Endothelial cell of umbilical vein (primary cell): Measurements from ENCODE around the gene ABHD14A. TPM values are rescaled to one million over a fixed set of nuclear protein-coding genes. Genes with fewer than 3 reads are reported as not detected.

Experiments used
- BruUV-seq: library from RNA; stranded (reverse); fragments of 400-500 nt; replicated peaks from 2 replicates; lab custom pipeline; 2021; lab: Mats Ljungman, UMichigan
- CTCF ChIA-PET: fragments of 300-600, 350-600 bp; sonication (Branson Sonifier 250); formaldehyde crosslinking; loops from one replicate; lab custom pipeline; 2021; ENCODE audit warnings: antibody characterized with exemption, inconsistent platforms; lab: Charles Lee
- POLR2A ChIA-PET: fragments of 300-600, 350-600 bp; sonication (Branson Sonifier 250); formaldehyde crosslinking; loops from one replicate; lab custom pipeline; 2021; ENCODE audit warnings: antibody characterized with exemption, inconsistent platforms; lab: Charles Lee
- DNase-seq: peaks from one replicate; pipeline ENCODE4 v3.0.0-alpha.2; 2011; ENCODE audit warnings: low read depth, low spot score
- FAIRE-seq: peaks from 2 replicates; lab custom pipeline; 2011; peaks lifted over from hg19 to GRCh38; lab: Jason Lieb, UNC
- H2AFZ ChIP-seq: 2 replicates; pipeline ENCODE4 v1.6.0; 2012; ENCODE audit warnings: low read depth, low read length, control low read depth, inconsistent platforms
- H3K27ac ChIP-seq: 2 replicates; pipeline ENCODE4 v1.5.1; 2011; ENCODE audit warnings: low read depth, mild to moderate bottlenecking, control low read depth, low read length, moderate library complexity; ENCODE audit not compliant: insufficient read depth
- H3K27me3 ChIP-seq, 2 experiments: 2 replicates each; pipeline versions ENCODE4 v1.6.0 to v1.6.1; 2011; ENCODE audit warnings: low read length in 2 of 2, mixed read lengths in 1 of 2; ENCODE audit not compliant: control insufficient read depth in 2 of 2, insufficient read depth in 2 of 2
- H3K36me3 ChIP-seq, 2 experiments: 2 replicates in 1 of 2; 3 replicates in 1 of 2; pipeline ENCODE4 v1.5.1; 2011; ENCODE audit warnings: low read length in 2 of 2, mild to moderate bottlenecking in 1 of 2, moderate library complexity in 1 of 2; ENCODE audit not compliant: control insufficient read depth in 2 of 2, insufficient read depth in 2 of 2; ENCODE audit errors: extremely low read depth in 1 of 2
- H3K4me1 ChIP-seq: 3 replicates; pipeline ENCODE4 v1.5.1; 2011; ENCODE audit warnings: mild to moderate bottlenecking, low read length; ENCODE audit not compliant: control insufficient read depth, insufficient read depth; ENCODE audit errors: extremely low read depth
- H3K4me2 ChIP-seq: 2 replicates; pipeline ENCODE4 v1.6.1; 2011; ENCODE audit warnings: low read length, control low read depth, mixed read lengths; ENCODE audit not compliant: insufficient read depth
- H3K4me3 ChIP-seq, 3 experiments: fragments of 200-600 bp in 1 of 3; sonication (generic), shearing (Covaris generic) in 1 of 3; replicated peaks in 1 of 3; 2 replicates each; pipeline ENCODE4 v1.5.1; 2011 to 2016; ENCODE audit warnings: control low read depth in 3 of 3, low read length in 3 of 3, mild to moderate bottlenecking in 2 of 3, inconsistent platforms in 1 of 3, low read depth in 1 of 3, moderate library complexity in 1 of 3; ENCODE audit not compliant: insufficient read depth in 1 of 3
- H3K79me2 ChIP-seq: 2 replicates; pipeline ENCODE4 v1.6.0; 2012; ENCODE audit warnings: low read length, inconsistent platforms; ENCODE audit not compliant: control insufficient read depth, insufficient read depth
- H3K9ac ChIP-seq: replicated peaks from 2 replicates; pipeline ENCODE3; 2011; ENCODE audit warnings: low read length, control low read depth; ENCODE audit not compliant: insufficient read depth; ENCODE audit errors: extremely low read depth
- H3K9me1 ChIP-seq: replicated peaks from 3 replicates; pipeline ENCODE4 v1.6.0; 2011; ENCODE audit warnings: mild to moderate bottlenecking, low read length; ENCODE audit not compliant: control insufficient read depth, insufficient read depth; ENCODE audit errors: extremely low read depth
- H3K9me3 ChIP-seq: replicated peaks from 2 replicates; pipeline ENCODE4 v1.5.1; 2012; ENCODE audit warnings: low read length, inconsistent platforms; ENCODE audit not compliant: control insufficient read depth, insufficient read depth
- H4K20me1 ChIP-seq: replicated peaks from 2 replicates; pipeline ENCODE3; 2011; ENCODE audit warnings: mild to moderate bottlenecking, low read length; ENCODE audit not compliant: control insufficient read depth, insufficient read depth; ENCODE audit errors: extremely low read depth
- CTCF ChIP-seq, 2 donors: IDR thresholded peaks; 1 replicate in 1 of 2; 2 replicates in 1 of 2; pipeline ENCODE4 v1.5.1; 2011; ENCODE audit warnings: low read length in 2 of 2, mild to moderate bottlenecking in 2 of 2, moderate library complexity in 2 of 2, control low read depth in 1 of 2, inconsistent platforms in 1 of 2, low read depth in 1 of 2; ENCODE audit not compliant: insufficient read depth in 1 of 2; ENCODE audit errors: extremely low read depth in 1 of 2
- EZH2 ChIP-seq: IDR thresholded peaks from 2 replicates; pipeline ENCODE4 v1.6.1; 2012; ENCODE audit warnings: borderline replicate concordance, low read depth, mild to moderate bottlenecking, moderate library complexity, low read length, inconsistent platforms; ENCODE audit not compliant: severe bottlenecking
- FOS ChIP-seq: IDR thresholded peaks from 2 replicates; pipeline ENCODE4 v1.6.1; 2011; ENCODE audit warnings: mild to moderate bottlenecking, low read length, moderate library complexity, borderline replicate concordance; ENCODE audit not compliant: insufficient read depth
- GATA2 ChIP-seq: IDR thresholded peaks from 2 replicates; pipeline ENCODE4 v1.7.0; 2011; ENCODE audit warnings: low read depth, mild to moderate bottlenecking, moderate library complexity, mixed read lengths, low read length; ENCODE audit not compliant: insufficient read length, insufficient read depth
- JUN ChIP-seq: IDR thresholded peaks from 2 replicates; pipeline ENCODE4 v1.6.1; 2011; ENCODE audit warnings: borderline replicate concordance, low read depth; ENCODE audit not compliant: insufficient read length, insufficient read depth
- MAX ChIP-seq: IDR thresholded peaks from 2 replicates; pipeline ENCODE4 v1.6.1; 2011; ENCODE audit not compliant: insufficient read depth, insufficient read length
- MYC ChIP-seq: IDR thresholded peaks from one replicate; pipeline ENCODE4 v1.6.1; 2011; ENCODE audit warnings: mild to moderate bottlenecking, low read depth, low read length
- POLR2A ChIP-seq: IDR thresholded peaks from 2 replicates; pipeline ENCODE4 v1.6.1; 2012; ENCODE audit warnings: low read depth, mild to moderate bottlenecking, control low read depth, low read length
- POLR2AphosphoS5 ChIP-seq: IDR thresholded peaks from 2 replicates; pipeline ENCODE4 v1.6.1; 2012; ENCODE audit warnings: low read depth, mild to moderate bottlenecking, control low read depth, low read length, moderate library complexity; ENCODE audit not compliant: insufficient read depth
- dilution Hi-C: fragments of 300-500 bp; cut with MboI; formaldehyde crosslinking; loops from one replicate; pipeline ENCODE4 v1.15.0; 2019; ENCODE audit warnings: low sequenced_read_pairs; ENCODE audit not compliant: extremely low pct_ligation_motif_present
- intact Hi-C: fragments of 100-400 bp; cut with micrococcal nuclease; formaldehyde crosslinking; loops from one replicate; pipeline ENCODE4 v1.10.0; 2022
- polyA plus RNA-seq, 4 experiments: library from polyadenylated mRNA; depleted of rRNA in 3 of 4; stranded (reverse) in 3 of 4; unstranded in 1 of 4; fragments of >200 nt; gene quantifications; 2 replicates each; pipeline versions ENCODE4 v1.2.1 to v1.2.3, GENCODE V29; 2011 to 2012; ENCODE audit warnings: missing spikeins in 1 of 4
- total RNA-seq: library from RNA; stranded (reverse); gene quantifications from 2 replicates; pipeline ENCODE4 v1.2.3, GENCODE V29; 2021

ABHD14A gene
- total and polyA plus RNA-seq, 2 donors (not counting 3 experiments of a cell fraction or from before 2014, with no cell fraction given), result 6.6 to 23.7 TPM

GRCh38 chr3:52010431-52010830, 35.6 kb downstream of the ABHD14A start:
- no TSS peak for BruUV-seq
- intact Hi-C loops, result no loop called here

More at GRCh38 chr3:52010431-52010830, 35.6 kb downstream of the ABHD14A start:
- Histone ChIP-seq H2AFZ (no peak overlapping the region), H3K27ac (no peak overlapping the region), H3K4me1 (peaks cover 17% of the 10 kb centered on the region), H3K9ac (no peak overlapping the region), H3K4me2 (no peak overlapping the region), H3K27me3 (no peaks in the 10 kb centered on the region), H3K4me3 (no peak overlapping the region), H3K79me2 (no peaks in the 10 kb centered on the region), H3K9me1 (no peaks in the 10 kb centered on the region), H3K36me3 (no peaks in the 10 kb centered on the region), H3K9me3 (no peaks in the 10 kb centered on the region), H4K20me1 (no peaks in the 10 kb centered on the region)
- no peak for FAIRE-seq
- dilution Hi-C loops, result no loop called here
- TF ChIP-seq FOS (no peak), EZH2 (no peak), POLR2A (no peak), POLR2AphosphoS5 (no peak), MYC (no peak), MAX (no peak), JUN (no peak), CTCF (IDR thresholded peaks at IDR 0.05; ENCODE audit: extremely low read depth in 1 of 2, insufficient read depth in 1 of 2, low read depth in 1 of 2, low read length in 2 of 2) (no peak), GATA2 (no peak)
- DNase-seq, result no peak
- POLR2A ChIA-PET, result no interaction called here
- CTCF ChIA-PET, result interaction anchor here (1.7 to 5.8 kb wide), 2 partner anchors 9 to 44 kb away, joined by 6 to 59 read pairs; partner anchors contain the start of gene DUSP7
